ENCODE measurements around the gene SLC25A28.

SLC25A28 gene, protein sequence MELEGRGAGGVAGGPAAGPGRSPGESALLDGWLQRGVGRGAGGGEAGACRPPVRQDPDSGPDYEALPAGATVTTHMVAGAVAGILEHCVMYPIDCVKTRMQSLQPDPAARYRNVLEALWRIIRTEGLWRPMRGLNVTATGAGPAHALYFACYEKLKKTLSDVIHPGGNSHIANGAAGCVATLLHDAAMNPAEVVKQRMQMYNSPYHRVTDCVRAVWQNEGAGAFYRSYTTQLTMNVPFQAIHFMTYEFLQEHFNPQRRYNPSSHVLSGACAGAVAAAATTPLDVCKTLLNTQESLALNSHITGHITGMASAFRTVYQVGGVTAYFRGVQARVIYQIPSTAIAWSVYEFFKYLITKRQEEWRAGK
- 45.7 to 47.3 reads per million in 2 donors for total RNA-seq

DNA sequence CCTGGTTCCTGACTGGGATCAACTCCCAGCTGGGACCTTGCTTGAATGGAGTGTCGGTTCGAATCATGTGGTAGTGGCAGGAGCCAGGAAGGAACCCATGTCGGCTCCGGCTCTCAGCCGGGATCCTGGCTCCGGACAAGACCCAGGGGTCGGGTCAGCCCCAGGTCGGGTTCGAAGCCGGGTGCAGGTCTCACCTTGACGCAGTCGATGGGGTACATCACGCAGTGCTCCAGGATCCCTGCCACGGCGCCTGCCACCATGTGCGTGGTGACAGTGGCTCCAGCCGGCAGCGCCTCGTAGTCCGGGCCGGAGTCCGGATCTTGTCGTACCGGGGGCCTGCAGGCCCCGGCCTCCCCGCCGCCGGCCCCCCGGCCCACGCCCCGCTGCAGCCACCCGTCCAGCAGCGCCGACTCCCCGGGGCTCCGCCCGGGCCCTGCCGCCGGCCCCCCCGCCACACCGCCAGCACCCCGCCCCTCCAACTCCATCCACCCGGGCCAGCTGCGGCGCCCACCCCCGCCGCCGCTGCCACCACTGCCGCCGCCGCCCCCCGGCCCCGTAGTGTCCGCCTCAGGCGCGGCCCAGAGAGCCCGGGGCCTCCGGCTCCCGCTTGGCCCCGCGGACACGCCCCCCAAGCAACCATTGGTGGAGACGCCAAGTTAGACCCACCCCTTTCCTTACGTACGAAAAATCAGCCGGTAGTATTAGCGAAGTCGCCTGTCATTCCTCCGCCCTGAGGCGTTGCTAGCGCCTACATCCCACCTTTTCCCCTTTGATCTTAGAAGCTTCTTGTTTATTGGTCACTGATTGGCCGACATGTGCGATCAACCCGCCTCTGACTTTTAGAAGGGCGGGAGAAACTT is at the start of gene SLC25A28:
SLC25A28 (minus strand) TSS at position 589 of the 860 bp plus-strand sequence; CDS start at position 485, 104 bp downstream.
- DNase-seq: peak; percentile 91

DNA sequence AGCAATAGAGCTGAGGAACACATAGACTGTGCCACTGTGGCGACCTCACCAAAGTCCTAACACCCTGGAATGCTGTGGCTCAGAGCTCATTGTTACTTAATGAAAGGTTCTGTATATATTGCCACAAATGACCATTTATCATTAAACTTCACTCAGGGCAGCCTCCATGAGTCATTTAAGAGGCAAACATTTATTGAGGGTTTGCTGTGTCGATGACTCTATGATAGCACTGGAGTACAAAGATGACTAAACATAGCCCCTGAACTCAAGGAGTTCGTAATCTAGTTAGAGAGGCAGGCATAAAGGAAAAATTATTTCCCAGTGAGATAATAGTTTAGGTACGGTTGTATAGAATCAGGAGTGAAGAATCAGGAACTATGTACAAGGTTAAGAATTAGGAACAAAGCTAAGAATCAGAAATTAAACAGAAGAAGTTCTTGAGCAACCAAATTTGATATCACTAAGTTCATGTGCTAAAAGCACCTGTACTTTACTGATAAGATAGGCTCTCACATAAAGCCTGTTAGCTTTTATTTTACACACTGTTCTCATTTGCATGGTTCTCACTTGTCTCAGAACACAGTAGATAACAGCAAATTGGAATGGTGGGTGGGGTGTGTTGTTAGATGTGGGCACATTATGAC is 47.0 kb upstream of the SLC25A28 start:
- no peak for DNase-seq

GRCh38 chr10:99665304-99665703 is 45.1 kb upstream of the SLC25A28 start:
- DNase-seq: no peak

GRCh38 chr10:99661377-99661763 is 41.1 kb upstream of the SLC25A28 start:
- no peak for DNase-seq

DNA sequence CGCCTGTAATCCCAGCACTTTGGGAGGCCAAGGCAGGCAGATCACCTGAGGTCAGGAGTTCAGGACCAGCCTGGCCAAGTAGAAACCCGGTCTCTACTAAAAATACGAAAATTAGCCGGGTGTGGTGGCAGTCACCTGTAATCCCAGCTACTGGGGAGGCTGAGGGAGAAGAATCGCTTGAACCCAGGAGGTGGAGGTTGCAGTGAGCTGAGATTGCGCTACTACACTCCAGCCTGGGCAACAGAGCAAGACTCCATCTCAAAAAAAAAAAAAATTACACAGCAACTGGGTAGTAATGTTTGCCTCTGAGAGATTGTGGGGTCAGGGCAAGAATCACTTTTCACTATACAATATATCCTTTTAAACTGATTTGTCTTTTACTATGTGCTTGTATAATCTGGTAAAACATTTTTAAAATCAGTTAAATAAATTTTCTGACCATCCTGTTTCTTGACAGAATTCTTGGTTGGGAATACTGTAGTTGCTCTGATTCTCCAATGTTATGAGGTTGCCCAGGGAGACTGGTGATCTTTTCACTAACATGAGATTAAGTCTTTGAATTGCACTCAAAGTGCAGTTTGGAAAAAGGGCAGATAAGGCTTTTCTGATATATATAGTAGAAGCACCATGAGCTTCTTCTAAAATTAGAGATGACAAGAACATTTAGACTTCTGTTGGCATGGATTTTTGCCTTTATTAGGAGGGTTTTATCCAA is 40.6 kb upstream of the SLC25A28 start:
- DNase-seq: no peak

DNA sequence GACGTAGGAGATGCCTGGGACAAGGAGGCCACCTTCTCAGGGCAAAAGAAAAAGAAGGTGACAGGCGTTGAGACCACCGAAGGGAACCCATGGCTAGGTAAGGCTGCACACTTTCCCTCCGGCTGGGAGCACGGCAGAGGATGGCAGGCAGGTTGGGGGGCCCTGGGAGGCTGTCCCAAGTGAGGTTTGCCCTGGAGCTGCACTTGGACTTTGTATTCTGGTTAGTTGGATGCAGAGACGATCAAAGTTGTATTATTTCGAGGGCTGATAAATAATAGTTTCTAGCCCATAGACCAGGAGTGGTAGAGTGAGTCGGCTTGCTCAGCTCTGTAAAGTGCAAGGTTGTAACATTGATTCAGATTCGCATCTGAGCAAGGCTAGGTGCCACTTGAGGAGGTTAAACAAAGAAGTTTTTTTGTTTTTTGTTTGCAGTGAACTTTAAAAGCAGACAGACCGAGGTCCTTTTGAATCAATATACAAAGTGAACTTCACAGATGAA is 39.7 kb upstream of the SLC25A28 start:
- DNase-seq: no peak

DNA sequence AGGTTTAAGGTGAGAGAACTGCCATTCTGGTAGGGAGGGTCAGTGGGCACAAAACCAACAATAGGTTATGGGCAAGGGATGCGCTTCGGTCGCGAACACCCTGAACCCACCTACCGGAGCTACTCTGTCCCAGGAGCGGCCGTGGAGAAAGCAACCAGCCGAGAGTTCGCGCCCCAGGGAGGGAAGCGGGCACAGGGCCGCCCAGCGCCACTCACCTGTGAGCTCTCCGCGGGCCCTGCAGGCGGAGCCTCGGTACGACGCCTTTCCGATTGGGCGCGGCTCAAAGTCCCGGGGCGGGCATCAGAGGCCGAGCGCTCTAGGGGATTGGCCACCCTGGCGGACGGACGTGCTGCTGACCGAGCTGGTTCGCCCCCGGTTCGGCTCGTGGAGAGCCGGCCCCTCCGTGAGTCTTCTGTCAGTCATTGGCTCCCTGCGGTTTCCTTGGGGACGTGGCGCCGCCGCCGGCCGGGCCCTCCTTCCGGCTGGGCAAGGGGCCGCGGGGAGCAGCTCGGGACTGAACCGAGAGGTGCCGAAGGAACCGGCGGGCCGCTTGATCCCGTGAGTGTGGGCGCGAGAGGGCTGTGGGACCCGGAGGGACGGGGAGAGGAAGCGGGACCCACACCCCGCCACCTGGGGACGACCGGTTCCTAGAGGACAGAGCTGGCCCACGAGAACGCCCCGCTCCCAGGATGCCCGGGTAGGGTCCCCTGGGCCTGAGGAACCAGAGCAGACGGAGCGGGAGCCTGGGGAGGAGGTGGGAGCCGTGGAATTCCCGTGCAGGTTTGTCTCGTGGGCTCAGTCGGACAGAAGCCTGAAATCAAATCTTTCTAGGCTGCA is 39.0 kb upstream of the SLC25A28 start, which contains the start of gene ENTPD7:
ENTPD7 (plus strand) TSS at position 479 of the 837 bp plus-strand sequence. CDS start 448 bp downstream, outside the sequence.
- peak; percentile 74 for DNase-seq

- peak; percentile 8 for DNase-seq
These were observed 38.4 kb upstream of the SLC25A28 start for GRCh38 chr10:99658622-99659030.

DNA sequence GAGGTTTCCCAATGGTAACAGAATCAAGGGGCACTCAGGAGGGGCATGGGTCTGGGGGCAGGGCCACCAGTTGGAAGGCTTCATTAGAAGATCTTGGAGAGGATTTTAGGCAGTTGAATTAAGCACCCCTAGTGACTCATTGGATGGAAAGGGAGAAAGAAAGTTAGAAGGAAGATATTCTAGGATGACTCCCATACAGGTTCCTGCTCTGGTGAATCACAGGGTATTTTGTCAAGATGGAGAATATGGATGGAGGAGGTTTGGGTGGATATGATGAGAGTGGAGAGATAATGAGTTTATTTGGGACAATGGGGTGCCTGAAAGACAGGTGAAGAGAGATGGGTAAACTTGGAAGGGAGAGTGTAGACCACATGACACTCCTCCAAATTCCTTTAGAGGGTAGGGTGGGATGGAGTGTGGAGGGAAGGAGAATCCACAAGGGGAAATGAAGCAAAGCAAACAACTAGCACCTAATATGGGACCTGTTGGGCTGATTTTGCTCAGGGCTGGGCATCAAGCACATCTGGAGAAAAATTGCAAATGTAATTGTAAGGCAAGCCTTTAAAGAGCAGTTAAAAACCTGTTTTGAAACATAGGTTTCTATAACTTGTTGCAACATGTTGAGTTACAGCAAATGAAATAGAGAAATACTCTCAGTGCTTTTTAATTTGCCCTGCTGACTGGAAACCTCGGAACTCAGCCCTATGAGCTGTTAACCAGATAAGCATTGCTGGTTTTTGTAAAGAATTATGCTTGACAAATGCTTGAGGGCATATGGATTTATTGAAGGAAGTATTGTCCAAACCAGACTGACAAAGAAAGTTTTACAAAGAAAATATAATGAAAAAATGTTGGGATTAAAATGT is 36.2 kb upstream of the SLC25A28 start:
- DNase-seq: no peak

DNA sequence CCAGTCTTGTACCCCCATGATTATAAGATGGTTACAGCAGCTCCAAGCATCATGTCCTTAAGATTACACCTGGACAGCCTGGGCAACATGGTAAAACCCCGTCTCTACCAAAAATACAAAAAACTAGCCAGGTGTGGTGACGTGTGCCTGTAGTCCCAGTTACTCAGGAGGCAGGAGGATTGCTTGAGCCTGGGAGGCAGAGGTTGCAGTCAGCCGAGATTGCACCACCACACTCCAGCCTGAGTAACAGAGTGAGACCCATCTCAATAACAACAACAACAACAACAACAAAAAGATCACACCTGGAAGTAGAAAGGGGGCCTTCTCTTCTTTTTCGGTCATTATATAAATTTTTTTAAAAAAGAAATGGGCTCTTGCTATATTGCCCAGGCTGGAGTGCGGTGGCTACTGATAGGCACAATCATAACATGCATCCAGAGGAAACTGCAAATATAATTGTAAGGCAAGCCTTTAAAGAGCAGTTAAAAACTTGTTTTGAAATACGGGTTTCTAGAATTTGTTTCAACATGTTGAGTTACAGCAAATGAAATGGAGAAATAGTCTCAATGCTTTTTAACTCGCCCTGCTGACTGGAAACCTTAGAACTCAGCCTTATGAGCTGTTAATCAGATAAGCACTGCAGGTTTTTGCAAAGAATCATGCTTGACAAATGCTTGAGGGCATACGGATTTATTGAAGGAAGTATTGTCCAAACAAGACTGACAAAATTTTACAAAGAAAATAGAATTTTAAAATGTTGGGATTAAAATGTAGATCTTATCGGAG is 34.3 kb upstream of the SLC25A28 start:
- DNase-seq: no peak

DNA sequence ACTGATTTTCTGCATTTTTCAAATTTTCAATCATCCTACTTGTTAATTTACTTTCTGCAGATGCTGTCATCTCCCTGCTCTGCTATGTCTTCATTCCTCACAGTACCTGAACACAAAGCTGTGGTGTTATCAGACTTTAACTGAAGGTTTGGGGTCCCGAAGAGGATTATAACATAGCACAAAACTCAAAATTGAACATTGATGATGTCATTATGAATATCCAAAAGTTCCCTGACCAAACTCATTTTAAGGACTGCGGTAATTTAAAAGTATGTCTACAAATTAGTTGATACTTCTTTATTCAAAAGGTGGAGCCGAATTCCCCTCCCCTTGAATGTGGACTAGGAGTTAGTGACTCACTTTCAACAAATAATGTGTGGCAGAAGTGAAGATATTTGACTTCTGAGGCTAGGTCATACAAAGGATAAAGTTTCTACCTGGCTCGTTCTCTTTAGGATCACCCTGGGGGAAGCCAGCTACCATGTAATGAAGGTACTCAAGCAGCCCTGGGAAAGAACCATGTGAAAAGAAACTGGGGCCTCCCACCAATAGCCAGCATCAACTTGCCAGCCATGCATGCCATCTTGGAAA is 32.7 kb upstream of the SLC25A28 start:
- DNase-seq: no peak

DNA sequence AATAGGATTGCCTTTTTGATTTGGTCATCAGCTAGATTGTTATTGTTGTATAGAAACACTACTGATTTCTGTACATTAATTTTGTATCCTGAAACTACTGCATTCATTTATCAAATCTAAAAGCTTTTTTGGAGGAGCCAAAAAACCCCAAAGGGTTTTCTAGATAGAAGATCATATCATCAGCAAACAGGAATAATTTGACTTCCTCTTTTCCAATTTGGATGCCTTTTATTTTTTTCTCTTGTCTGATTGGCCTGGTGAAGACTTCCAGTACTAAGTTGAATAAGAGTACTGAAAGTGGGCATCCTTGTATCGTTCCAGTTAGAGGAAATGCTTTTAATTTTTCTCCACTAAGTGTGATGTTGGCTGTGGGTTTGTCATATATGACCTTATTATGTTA is 28.5 kb upstream of the SLC25A28 start:
- DNase-seq: no peak

- DNase-seq: no peak
These were observed 27.4 kb upstream of the SLC25A28 start for GRCh38 chr10:99647601-99648151.

DNA sequence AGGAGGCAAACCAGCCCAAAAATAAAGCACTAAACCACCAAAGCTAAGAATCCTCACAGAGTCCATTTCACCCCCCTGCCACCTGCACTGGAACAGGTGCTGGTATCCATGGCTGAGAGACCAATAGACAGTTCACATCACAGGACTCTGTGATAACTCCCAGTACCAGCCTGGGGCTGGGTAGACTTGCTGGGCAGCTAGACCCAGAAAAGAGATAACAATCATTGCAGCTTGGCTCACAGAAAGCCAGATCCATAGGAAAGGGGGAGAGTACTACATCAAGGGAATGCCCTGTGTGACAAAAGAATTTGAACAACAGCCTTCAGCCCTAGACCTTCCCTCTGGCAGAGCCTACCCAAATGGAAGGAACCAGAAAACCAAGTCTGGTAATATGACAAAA is 13.6 kb upstream of the SLC25A28 start:
- no peak for DNase-seq

DNA sequence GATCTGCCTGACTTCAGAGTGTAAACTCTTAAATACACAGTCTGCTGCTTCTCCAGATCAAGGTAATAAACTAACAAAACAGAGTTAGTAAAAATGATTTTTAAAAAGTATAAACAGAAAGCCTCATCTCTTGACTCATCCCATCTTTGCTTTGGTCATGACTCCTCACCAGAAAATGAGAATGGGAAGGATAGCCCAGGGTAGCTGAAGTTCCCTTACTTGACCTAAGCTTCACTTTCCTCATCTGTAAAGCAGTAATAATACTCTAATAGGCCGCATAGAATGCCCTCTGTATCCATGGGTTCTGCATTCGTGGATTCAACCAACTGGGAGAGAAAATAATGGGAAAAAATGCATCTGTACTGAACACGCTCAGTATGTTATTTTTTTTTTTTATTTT is 11.3 kb upstream of the SLC25A28 start:
- no peak for DNase-seq

- DNase-seq: no peak
These were observed 10.8 kb upstream of the SLC25A28 start for GRCh38 chr10:99630991-99631390.

GRCh38 chr10:99630433-99630832 is 10.2 kb upstream of the SLC25A28 start:
- DNase-seq: no peak

GRCh38 chr10:99629625-99629978 is 9.4 kb upstream of the SLC25A28 start:
- DNase-seq: no peak

Data from T-helper 9 cell (primary cell).